NAMALWA (cell line): ENCODE data around the gene MRGPRD.

ENCODE experiments used
- DNase-seq: peaks from one replicate; pipeline ENCODE4 v3.0.0-alpha.2; 2015; ENCODE audit warnings: low spot score

Gene MRGPRD, protein sequence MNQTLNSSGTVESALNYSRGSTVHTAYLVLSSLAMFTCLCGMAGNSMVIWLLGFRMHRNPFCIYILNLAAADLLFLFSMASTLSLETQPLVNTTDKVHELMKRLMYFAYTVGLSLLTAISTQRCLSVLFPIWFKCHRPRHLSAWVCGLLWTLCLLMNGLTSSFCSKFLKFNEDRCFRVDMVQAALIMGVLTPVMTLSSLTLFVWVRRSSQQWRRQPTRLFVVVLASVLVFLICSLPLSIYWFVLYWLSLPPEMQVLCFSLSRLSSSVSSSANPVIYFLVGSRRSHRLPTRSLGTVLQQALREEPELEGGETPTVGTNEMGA

DNA sequence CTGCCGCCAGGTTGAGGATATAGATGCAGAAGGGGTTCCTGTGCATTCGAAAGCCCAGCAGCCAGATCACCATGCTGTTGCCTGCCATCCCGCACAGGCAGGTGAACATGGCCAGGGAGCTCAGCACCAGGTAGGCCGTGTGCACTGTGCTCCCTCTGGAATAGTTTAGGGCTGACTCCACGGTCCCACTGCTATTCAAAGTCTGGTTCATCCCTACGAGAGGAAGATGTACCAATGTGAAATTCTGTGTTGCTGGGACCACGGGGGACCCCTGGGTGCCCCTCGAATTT, at the start of gene MRGPRD:
Gene MRGPRD (minus strand): TSS at position 211 of the 290 bp plus-strand sequence. CDS start 0 bp downstream, at position 211.
- no peak for DNase-seq

DNA sequence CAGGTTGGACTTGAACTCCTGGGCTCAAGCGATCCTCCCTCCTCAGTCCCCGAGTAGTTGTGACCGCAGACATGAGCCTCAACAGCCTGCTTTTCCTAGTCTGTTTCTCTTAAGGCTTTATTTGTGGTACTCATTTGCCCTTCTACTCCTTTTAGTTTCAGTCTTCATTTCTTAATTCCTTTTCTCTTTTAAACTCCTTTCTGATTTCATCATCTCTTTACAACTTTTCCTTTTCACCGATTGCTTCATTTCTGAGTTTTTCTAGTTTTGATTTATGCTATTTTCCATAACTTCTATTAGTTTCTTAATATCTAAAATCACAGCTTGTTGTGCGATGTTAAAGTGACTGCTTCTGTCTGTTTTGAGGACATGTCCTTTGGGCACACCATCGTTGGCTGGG, 49.5 kb upstream of the MRGPRD start:
- no peak for DNase-seq

DNA sequence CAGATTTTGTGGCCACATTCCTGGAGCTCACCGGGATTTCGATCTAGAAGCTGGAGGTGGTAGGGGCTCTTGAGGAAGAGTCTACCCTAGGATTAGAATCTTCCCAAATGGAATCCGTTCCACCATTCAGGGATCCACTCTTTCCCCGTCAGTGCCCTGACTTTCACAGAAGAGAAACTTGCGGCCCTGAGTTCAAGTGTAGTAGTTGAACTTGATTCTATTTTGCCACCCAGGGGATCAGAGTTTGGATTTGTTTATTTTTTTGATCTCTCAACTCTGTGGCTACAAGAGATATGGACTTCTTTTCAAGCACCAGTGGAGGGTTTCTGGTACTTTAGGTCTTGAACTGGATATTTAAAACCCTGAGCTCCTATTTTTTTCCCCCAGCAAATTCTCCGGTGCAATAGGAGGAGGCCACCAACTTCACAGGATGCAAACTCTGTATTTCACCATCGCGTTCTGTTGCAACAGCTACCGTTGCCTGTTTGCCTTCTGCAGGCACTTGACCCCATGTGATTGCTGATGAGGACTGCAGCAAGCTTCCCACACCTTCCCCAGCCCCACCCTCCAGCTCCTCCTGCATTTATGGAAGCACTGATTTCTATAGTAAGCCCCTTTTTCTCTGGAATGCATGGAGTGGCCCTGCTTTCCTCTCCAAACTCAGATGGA, 47.1 kb upstream of the MRGPRD start:
- DNase-seq, result no peak

DNA sequence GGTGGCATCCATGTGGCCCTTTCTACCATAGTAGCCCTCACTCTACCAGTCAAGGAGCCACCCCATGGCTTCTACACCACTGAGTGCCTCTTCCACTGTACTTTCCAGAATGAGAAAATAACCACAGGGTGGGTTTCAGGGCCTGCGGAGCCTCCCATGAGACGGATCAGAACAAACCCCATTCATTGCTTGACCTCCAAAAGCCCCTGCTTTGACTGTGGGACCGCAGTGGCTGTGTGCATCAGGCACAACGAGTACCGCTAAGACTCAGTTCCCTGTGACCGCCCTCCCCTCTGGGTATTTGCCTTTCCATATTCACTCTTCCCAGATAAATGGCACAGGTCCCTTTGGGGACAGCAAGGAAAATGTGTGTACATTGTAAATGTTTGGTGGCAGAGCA, 43.7 kb upstream of the MRGPRD start:
- no peak for DNase-seq

DNA sequence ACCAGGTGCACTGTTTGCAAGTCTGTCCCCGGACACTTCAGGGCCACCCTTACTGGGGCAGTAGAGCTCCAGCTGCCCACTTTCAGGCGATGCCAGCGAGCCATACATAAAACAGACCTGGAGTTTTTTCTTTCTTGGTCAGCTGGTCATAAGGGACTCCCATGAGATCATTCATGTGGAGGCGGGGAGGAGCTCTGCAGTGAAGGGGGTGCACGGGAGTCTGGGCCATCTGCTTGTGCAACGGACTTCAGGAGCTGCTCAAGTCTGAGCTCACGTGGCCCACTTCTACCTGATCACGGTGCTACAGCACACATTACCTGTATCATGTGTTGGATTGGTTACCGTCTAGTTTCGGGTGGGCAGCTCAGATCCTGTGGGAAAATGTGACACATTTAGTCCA, 41.5 kb upstream of the MRGPRD start:
- DNase-seq, result no peak

DNA sequence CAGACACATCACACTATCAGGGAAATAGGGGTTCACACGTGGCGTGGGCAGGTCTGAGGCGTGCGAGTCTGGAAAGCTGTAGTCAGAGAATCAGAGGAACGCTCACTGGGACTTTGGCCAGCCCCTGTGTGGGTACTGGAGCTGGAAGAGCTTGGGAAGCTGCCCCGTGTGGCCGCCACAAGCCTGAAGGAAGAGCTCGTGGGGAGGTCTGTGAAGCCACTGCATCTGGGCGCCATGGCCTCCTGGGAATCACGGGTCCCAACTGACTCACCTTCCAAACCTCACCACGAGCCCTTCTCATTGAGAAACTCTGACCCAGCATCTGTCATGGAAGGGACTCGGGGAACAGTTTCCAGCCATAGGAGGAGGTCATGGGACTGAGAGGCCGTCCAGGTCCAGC, 38.1 kb upstream of the MRGPRD start:
- DNase-seq, result no peak

DNA sequence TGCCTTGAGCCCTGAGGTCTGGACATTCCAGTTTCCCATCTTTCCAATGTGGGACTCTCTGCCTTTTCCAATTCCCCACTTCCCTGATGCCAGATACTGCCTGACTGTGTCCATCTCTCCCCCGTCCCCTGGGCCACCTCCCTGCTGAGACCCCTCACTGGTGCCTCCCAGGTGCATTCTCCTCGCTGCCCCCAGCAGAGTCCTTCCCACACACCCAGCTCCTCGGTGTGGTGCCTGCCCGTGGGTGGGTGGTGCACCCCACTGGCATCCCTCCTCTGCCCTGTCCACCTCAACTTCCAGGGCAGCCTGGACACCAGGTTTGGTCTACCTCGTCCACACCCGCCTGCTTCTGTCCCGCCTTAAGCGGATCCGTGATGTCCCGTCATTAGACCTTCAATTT, 37.2 kb upstream of the MRGPRD start:
- DNase-seq, result no peak

DNA sequence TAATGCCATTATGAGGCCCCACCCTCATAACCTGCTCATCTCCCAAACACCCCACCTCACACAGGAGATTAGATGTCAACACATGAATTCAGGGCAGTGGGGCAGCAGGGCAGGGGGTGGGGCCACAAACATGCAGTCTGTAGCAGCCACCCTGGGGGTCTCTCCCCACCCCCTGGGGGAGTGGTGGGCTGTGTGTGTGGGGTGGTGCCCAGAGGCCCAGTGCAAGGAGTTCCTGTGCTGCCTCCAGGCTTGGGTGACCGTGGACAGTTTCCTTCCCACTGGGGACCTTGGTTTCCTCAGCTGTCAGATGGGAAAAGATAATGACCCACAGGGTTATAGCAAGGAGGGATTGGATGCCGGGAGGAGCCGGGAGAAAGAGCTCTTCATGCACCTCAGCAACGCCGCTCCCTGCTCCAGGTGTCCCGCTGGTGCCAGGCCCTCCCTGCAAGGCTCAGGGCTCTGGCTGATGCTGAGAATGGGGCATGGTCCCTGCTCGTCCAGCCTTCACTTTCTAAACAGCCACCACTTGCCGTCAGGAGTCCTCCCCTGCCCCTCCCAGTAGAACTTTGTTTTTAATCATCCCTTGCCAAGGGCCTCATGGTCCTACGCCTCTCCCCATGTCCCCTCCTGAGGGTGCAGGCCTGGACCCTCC, 34.2 kb upstream of the MRGPRD start:
- DNase-seq, result no peak

DNA sequence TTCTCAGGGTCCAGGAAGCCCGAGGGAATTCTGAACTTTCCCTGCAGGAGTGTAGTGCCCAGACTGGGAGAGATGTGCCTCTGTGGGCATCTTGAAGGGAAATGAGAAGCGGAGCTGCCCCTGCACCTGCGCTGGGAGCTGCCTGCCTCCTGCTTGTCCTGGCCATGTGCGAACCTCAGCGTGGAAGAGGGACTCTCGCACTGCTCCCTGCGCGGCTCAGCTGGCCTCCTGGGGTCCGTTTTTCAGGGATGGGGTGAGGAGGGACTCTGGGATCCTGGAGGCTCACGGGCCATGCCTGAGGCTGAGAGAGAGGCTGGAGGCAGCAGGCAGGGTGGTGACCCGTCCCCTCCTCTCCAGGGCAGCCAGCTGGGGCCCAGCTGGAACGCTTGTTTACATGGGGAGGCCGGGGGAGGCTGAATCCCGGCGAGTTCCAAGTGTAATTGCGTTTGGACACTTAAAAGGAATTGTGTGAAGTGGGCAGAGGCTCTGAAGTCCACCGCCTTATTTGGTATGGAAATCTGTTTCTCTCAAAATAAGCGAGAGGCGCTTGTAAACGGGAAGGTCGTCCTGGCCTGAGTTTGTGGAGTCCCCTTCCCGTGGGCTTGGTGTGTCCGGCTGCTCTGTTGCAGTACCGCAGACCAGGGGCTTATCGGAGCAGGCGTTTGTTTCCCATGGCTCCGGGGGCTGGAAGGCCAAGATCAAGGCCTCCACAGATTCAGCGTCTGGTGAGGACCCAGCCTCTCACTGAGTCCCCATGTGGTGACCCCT, 33.5 kb upstream of the MRGPRD start:
- DNase-seq, result no peak

DNA sequence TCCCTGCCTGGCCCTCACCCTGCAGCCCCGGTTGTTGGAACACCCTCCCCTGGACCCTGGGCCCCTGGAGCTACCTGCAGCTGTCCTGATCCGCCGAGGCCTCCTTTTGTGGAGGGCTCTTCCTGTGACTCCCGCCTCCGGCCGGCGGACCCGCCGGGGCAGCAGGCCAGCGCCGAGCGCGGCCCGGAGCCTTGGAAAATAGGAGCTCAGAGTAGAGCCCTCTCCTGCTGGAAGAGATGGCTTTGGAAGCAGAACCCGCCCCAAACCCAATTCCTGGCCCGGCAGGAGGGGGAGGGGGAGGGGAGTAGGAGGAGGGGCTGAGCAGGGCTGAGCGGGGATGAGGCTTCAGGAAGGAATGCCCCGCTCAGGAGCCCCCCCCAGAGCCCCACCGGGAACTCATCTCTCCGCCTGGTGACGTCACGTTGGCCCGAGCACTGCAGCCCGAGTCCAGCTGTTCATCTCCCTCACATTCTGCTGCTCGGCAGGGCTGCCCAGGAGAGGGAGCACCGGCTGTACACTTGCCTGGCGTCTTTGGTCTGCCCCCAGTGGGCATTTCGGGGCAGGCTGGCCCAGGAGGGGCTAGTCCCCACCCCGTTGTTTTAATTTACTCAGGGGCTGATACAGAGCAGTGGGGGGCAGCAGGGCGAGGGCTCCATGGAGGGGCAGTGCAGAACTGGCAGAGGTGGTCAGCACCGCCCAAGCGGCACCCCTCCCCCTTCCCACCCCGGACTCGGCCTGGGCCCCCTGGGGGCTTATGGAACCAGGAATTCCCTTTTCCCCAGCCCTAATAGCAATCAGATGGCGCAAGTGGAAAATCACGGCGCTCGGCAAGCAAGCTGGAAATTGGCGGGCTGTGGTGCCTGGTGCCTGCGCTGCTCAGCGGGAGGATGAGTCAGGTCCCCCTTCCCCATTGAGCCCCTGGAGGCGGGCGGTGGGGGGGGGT, 32.5 kb upstream of the MRGPRD start, which contains the start of gene MRGPRF:
Gene MRGPRF (minus strand): TSS at position 238 of the 943 bp plus-strand sequence. CDS start 3,345 bp downstream, outside the sequence.
- DNase-seq, result no peak

DNA sequence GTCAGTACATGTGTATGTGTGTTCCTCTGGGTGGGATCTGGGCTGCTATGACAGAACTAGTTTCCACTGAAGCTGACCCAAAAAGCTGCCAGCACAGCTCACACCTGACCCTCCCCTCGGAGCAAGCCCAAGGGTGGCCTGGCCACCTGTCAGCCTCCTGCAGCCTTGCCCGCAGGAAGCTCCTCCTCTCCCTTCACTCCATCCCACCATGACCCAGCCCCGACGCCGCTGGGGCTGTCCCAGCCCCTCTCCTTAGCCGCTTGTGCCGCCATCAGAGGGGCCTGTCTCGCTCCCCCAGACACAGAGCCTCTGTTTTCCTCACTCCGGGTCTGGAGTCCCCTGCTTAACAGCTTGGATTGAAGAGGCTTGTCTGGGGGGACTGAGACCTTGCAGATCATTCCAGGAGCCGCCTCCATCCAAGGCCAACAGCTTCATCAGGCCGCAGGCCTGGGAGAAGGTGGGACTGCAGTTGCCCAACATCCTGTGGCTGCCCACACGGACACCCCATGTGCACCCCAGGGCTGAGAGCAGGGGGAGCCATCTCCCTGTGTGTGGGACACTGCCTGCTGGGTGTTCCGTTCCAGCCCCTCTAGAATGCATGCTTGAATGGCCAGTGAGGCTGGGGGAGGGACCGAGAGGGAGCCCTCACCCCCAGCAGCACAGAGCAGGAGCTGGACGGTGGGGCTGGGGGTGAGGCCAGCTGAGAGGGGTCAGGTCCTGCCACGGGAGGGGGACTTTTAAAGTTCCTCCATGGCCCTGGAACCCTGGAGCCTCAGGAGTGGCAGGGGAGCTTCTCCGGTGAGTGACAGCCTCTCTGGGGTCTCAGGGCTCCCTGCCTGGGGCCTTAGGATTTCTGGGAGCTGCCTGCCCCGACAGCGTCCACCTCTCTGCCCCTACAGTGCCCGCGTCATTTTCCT, 31.6 kb upstream of the MRGPRD start:
- DNase-seq, result no peak

DNA sequence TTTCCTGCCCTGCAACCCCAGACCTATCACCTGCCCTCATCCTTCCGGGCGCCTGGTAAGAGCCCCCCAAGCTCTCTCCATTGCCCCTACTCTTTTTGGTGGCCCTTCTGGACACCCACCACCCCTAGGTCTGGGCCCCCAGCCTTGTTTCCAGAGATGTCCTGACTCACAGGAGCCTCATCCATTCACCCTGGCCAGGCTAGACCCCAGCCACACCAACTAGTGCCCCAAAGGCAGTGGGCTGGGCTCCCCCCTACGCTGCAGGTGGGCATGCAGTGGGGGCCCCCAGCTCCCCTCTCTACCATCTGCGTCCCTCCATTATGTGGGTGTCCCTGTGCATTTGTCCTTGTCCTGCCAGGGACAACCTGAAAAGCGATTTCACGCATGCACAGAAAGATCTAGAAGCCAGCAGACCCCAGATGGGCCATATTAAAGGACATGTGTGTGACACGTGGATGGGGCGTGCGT, 30.9 kb upstream of the MRGPRD start:
- no peak for DNase-seq

DNA sequence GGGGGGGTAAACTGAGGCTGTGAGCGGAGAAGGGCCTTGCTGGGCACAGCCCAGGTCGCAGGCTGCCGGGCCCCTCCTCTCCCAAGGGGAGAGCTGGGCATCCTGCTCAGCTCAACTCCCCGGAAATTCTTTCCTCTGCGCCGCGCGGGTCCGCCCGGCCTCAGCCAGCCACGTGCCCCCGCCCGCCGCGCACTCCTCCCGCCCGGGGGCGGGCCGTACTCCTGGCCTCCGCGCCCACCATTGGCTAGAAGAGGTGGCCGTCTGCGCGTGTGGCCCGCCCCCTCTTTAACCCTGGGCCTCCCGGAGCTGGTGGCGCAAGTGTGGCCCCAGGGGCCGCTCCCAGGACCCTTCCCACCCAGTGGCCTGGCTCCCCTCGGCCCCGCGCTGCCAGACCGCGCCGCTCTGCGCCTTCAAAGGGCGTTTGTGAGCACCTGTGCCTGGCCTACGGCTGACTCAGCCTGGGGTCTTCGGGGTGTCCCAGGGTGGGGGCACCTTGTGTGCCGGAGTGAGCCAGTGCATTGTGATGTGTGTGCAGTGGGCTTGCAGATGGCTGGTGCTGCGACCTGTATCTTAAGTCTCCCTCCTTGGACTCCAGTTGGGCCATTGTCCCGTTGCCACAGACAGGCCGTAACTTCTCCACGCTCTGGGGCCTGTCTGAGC, 30.3 kb upstream of the MRGPRD start:
- DNase-seq, result no peak

DNA sequence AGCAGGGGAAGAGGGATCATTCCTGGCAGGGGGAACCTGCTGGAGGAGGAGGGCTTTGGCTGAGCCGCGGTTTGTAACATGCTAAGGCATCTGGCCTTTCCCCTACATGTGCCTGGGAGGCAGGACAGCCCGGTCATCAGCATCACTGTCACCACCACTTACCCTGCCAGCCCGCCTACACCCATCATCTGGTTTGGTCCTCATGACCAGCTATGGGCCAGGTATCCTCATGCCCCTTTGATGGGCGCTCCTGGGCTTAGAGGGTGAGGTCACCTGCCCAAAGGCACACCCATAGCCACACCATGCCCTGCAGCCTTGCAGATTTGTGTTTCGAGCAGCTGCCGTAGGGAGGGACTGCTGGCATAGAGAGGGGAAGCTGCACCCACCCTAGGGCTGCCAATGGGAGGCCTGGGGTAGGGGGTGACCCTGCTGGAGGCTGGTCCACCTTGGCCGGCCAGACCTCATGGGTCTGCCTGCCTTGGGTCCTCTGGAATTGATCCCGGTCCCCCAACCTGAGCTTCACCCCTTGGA, 29.6 kb upstream of the MRGPRD start:
- DNase-seq, result no peak

DNA sequence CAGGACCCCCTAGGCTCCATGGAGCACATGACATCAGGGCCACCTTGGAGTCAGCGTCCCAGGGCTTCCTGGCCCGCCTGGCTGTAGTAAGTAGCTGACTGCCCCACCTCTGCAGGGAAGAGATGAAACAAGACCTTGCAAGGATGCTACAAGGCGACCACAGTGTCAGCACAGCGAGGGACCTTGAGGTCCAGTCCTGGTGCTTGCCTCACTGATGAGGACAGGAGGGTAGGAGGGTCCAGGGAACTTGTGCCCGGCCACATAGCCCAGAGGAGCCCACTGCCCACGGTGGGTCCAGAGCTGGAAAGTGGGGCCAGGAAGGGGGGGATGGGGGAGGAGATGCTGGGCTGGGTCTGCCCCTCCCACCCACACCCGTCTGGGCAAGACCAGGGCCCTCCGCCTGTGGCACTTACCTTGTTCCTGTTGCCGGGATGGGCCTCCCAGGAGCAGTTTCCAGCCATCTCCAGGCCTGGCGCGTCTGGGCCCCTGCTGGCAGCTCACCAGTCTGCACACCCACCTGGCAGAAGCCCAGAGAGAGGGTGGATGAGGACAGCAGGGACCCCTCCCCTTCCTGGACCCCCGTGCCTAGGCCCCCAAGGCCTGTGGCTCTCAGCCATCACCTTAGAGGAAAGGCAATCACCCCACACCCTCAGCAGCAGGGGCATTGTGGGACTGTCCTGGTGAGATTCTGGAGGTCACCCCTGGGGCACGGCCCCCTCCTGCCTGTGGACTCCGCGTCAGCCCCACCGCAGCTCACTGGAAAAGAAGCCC, 28.8 kb upstream of the MRGPRD start:
- DNase-seq, result no peak

DNA sequence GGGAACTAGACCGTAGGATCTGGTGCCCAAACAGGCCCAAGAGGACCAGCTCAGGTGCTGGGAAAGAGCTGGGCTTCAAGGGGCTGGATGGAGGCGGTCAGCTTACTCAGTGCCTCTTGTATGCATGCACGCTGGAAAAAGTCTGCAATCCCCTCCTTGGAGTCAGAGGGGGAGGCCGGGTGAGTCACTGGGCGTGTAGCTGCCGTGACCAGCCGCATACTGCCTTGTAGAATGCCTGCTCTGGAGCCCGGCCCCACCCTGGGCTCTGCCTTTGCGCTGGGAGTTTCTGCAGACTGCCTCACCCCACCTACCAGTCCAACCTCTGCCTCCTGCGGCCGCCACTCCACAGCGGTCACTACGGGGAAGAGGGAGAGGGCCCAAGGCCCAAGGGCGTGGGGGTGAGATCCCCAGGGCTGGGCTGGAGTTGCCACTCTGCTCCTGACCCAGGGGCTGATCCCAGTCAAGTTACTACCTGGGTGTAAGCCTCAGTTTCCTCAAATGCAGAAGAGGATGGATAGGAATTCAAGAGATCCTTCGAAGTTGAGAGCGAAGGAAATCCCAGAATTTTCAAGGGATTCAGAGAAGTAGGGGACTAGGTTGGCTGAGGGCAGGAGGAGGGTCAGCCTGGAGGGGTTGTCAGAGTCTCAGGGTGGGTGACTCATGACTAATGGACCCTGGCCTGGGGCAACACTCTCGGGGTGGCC, 28.1 kb upstream of the MRGPRD start:
- no peak for DNase-seq

DNA sequence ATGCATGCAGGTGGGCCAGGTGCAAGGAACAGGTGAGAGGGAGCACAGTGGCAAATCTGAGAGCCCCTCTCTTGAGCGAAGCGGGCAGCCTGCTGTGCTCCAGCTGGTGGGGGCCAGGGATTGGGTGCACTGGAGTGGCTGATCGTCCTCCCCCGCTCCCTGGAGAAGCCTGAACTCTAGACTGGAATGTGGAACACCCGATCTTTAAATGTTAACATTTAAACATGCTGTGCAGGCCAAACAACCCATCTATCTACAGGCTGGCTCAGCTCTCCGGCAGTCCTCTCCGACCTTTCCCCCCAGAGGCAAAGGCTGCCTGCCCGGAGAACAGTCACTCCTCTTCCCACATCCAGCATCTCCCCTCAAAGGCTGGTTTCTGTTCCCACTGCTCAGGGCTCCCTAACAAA, 27.2 kb upstream of the MRGPRD start:
- no peak for DNase-seq

DNA sequence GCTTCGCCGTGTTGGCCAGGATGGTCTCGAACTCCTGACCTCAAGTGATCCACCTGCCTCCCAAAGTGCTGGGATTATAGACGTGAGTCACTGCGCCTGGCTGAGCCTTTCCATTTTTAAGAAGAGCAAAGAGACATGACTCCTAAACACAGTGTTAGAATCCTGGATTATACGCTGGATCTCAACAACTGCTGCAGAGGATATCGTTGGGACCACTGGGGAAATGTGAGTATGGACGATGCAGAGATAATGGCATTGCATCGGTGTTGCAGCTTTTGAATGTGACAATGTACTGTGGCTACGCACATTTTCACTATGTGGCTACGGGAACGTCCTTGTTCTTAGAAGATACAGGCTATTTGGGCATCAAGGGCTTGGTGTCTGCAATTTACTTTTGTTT, 26.0 kb upstream of the MRGPRD start:
- no peak for DNase-seq
